NCI-H446 (cell line): ENCODE results near the gene ABCC5.

Experiments
- DNase-seq, 2 experiments: peaks; one replicate each; lab custom pipeline; 2025; lab: John Stamatoyannopoulos, UW

Gene ABCC5

DNA sequence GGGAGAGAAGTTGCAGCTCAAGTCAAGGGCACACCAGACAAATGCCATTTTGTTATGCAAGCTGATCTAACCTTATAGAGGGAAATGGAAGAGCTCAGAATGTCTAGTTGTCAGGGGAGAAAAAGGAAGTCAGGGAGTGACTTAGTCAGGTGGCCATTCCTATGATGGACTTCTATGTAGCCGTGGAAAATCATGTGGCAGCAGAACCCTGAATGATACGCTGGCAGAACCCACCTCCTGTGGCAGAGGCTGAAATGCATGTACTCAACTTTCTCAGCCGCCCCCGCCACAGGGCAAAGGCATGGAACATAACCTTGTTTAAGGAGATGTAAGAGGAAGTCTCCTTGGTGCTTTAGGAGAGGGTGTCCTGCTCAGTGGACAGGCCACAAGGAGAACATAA, 95.3 kb downstream of the ABCC5 start:
- no peak for DNase-seq

DNA sequence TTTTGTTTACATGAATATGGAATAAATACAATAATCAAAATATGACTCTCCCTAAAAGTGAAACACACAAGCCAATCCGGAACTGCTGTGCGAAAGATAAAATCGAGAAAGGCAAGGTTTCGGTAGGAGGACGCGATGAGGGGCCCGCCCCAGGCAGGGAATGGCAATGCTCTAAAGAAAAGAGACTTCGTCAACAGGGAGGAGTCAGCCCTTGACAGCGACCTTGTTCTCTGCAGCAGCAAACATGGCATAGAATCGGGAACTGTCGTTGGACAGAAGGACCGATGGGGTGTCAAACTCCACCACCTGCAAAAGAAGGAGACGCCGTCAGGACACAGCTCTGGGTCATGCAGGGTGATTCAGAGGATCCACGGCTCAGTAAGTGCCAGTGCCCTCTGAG, 96.6 kb downstream of the ABCC5 start:
- DNase-seq, result no peak

- no peak for DNase-seq
Observed at GRCh38 chr3:183920416-183920815, 97.3 kb downstream of the ABCC5 start.

GRCh38 chr3:183918178-183918577, 99.5 kb downstream of the ABCC5 start:
- DNase-seq, result no peak

DNA sequence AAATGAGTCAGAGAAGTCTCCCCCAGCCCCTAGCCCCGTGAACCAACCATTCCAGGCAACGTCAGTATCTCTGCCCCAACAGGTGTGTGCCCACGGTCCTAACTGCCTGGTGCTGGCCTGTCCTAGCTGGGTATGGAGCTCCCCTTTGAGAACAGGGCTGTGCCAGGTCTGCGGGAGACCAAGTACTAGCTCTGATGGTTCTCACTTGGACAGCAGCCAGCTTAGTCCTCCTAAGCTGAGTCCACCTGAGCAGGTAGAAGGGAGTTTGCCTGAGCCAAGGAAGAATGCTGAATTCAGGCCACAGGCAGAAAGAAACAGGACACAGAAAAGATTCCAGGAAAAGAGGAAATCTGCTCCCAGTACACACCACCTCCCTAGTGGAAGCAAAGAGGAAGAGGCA, 99.9 kb downstream of the ABCC5 start:
- no peak for DNase-seq

DNA sequence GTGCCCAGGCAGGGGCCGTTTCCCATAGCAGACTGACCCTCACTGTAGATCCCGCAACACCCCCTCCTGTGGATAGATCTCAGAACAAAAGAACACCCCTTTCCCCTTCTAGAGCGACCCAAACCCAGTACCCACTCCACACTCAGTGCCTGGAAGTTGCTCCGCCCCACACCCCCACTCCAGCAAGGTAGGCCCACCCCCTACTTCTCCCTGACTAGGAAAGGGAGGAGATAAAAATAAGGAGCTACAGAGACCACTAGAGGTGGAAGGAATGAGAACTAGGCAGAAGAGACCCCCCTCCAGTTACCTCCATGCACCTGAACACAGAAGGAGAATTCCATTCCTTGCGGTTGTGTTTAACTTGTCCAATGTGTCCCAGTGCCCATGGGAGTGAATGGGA, 102.8 kb downstream of the ABCC5 start:
- no peak for DNase-seq

- DNase-seq, result no peak
Observed at GRCh38 chr3:183913580-183913920, 104.1 kb downstream of the ABCC5 start.

GRCh38 chr3:183912895-183913579, 104.6 kb downstream of the ABCC5 start:
- DNase-seq, result no peak

DNA sequence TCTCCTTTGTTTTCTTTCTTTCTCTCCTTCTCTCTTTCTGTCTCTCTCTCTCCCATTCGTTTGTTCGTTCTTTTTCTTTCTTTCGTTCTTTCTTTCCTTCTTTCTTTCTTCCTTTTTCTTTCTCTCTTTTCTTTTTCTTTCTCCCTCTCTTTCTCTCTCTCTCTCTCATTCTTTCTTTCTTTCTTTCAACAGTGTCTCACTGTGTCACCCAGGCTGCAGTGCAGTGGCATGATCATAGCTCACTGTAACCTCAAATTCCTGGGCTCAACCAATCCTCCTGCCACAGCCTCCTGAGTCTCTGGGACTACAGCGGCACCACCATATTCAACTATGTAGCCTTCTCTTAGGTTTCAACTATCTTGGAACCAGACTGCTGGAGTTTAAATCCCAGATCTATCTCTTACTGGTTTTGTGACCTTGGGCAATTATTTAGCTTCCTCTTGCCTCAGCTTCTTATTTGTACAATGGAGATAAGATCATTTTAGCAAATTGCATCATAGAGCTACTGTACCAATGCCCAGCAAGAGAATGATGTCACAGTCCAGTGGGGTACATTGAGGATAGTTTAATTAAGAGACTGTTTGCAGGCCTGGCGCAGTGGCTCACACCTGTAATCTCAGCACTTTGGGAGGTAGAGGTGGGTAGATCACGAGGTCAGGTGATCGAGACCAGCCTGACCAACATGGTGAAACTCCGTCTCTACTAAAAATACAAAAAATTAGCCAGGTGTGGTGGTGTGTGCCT, 105.7 kb downstream of the ABCC5 start:
- DNase-seq, result no peak

- no peak for DNase-seq
Observed at GRCh38 chr3:183911087-183911486, 106.6 kb downstream of the ABCC5 start.

DNA sequence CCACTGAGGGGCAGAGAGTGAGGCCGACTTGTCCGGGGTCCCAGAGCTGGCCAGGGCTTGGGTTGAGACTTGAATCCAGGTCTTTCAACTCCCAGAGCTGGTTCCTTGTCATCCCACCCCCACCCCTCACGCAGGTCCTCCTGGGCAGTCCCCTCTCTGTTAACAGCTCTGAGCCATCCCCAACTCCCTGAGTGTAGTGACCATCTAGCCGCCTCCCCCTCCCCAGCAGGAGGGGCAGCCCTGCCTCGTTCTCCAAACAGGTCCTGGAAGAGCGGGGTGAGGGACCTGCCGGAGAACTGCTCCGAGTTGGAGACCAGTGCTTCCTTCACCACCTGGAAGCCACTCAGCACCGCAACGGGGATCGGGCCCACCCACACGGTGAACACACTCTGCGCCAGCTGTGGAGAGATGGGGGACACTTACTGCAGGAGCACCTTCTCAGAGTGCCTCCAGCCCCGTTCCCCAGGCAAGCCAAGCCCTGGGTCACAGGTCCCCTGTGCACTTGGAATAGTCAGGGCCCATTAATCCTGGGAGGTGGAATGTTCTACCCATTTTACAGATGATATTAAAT, 108.6 kb downstream of the ABCC5 start:
- DNase-seq, result no peak

- DNase-seq, result no peak
Observed at GRCh38 chr3:183907911-183908331, 109.8 kb downstream of the ABCC5 start.

DNA sequence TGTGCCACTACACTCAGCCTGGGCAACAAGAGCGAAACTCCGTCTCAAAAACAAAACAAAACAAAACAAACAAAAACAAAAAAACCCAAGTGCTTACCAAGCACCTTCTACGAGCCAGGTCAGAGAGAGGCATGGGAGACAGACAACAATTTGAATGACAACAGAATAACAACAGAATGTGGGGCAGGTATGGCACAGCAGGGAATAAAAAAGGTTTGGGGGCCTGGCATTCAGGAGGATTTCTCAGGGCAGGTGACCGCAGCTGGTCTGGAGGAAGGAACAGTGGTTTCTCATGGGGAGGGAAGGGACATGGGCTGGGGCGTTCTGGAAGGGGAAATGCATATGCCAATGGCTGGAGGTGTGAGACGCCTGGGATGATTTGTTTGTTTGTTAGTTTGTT, 110.5 kb downstream of the ABCC5 start:
- DNase-seq, result no peak

GRCh38 chr3:183906234-183906921, 111.3 kb downstream of the ABCC5 start:
- no peak for DNase-seq

GRCh38 chr3:183904833-183905780, 112.6 kb downstream of the ABCC5 start:
- DNase-seq, result no peak

DNA sequence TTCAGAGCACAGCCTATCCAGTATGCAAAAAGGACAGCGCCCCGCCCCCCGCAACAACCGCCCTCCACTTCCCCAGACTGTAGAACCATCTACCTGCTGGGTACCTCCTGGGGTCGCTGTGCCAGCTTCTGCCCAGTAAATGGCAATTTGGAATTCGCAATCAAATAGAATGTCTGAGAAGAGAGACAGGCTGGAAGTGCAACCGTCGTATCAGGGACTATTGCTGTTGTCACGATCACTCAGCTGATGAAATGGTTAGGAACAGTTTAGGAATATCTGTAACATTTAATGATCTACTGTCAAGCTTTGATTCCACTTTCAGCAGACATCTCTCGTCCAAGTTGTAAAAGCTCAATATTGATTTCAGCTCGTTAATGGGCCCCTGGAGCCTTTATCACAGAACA, 119.7 kb downstream of the ABCC5 start:
- no peak for DNase-seq

DNA sequence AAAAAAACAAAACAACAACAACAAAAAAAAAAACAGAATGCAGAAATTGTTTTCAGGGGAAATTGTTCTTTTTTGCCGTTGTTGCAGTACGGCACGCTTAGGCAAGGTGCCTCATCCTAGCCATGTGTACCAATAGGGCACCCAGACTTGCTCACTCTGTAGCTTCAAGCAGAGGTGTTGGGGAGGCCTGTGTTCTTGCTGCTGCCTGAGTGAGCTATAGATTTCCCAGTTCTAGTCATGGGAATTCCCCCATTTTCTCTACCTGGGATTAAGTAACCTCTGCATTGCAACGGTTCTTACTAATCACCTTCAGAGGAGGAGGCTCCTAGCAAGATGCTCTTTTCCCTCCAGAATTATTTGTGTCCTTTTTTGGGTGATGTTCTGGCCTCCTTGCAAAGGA, 120.1 kb downstream of the ABCC5 start:
- DNase-seq, result no peak

- DNase-seq, result no peak
Observed at GRCh38 chr3:183896610-183897009, 121.1 kb downstream of the ABCC5 start.

DNA sequence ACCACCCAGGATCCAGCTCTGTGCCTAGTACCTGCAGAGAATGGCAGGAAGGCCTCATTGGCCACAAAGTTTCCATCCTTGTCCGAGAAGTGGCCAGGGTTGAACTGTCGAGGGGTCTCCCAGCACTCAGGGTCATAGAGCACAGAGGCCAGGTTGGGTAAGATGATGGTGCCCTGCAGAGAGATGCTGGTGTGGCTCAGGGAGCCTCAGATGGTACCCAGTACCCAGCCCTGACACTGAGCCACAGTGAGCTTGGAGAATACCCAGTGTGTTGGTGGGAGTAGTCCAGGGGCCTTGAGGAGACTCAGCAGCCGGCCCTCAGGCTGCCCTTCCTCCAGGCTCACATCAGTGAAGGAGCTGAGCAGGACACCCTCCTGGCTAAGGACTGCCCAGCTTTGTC, 121.5 kb downstream of the ABCC5 start:
- DNase-seq, result no peak

DNA sequence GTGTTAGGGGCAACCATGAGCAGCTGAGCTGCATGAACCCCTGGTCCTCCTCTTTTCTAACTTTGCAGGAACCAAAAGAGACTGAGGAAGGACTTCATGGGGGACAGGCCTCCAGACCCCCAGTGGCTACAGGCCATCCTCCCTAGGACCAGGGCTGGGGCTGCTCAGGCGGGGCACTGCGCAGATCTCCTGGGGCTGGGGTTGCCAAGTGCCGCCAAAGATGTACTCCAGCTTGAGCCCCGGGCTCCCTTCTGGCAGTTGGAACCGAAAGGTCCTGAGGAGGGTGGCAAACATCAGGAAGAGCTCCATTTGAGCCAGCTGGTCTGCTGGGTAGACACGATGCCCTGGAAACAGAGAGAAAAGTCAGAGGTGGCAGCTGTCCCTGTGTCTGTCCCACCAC, 121.9 kb downstream of the ABCC5 start:
- no peak for DNase-seq

- DNase-seq, result peak in 1 of 2 experiments; percentile 68
Observed at GRCh38 chr3:183895296-183895695, 122.4 kb downstream of the ABCC5 start.
